MM.1S (cell line): ENCODE measurements around the gene MUC12.

Experiments used
- DNase-seq: peaks from one replicate; pipeline ENCODE4 v3.0.0-alpha.2; 2015
- H2AFZ ChIP-seq: fragments of 300-600 bp; sonication (generic); 2 replicates; pipeline ENCODE4 v1.6.0; 2016; ENCODE audit warnings: antibody characterized with exemption, low read length
- H3F3A ChIP-seq: fragments of 300-600 bp; sonication (generic); 2 replicates; pipeline ENCODE4 v1.6.1; 2016; ENCODE audit warnings: mild to moderate bottlenecking, antibody characterized with exemption, low read length, moderate library complexity, mixed read lengths; ENCODE audit not compliant: insufficient read depth
- H3K27ac ChIP-seq: fragments of 300-600 bp; sonication (generic); 2 replicates; pipeline ENCODE4 v1.5.1; 2016; ENCODE audit warnings: mild to moderate bottlenecking, low read length
- H3K27me3 ChIP-seq: fragments of 300-600 bp; sonication (generic); replicated peaks from 2 replicates; pipeline ENCODE4 v1.6.0; 2016; ENCODE audit warnings: low read length; ENCODE audit not compliant: insufficient read depth
- H3K36me3 ChIP-seq: fragments of 300-600 bp; sonication (generic); replicated peaks from 2 replicates; pipeline ENCODE4 v1.6.1; 2016; ENCODE audit warnings: mild to moderate bottlenecking, low read length, mixed read lengths; ENCODE audit not compliant: insufficient read depth
- H3K4me1 ChIP-seq: fragments of 300-600 bp; sonication (generic); 2 replicates; pipeline ENCODE4 v1.6.1; 2016; ENCODE audit warnings: low read length, mixed read lengths
- H3K4me2 ChIP-seq: fragments of 300-600 bp; sonication (generic); 2 replicates; pipeline ENCODE4 v1.6.0; 2016; ENCODE audit warnings: low read depth, low read length
- H3K4me3 ChIP-seq: fragments of 300-600 bp; sonication (generic); 2 replicates; pipeline ENCODE4 v1.5.1; 2016; ENCODE audit warnings: low read length, mixed read lengths
- H3K79me2 ChIP-seq: fragments of 300-600 bp; sonication (generic); 2 replicates; pipeline ENCODE4 v1.6.1; 2016; ENCODE audit warnings: mixed run types, low read length, mixed read lengths
- H3K9ac ChIP-seq: fragments of 300-600 bp; sonication (generic); 2 replicates; pipeline ENCODE4 v1.6.1; 2016; ENCODE audit warnings: low read length, mixed read lengths
- H3K9me2 ChIP-seq: fragments of 300-600 bp; sonication (generic); replicated peaks from 2 replicates; pipeline ENCODE4 v1.6.1; 2016; ENCODE audit warnings: mild to moderate bottlenecking, low read length, mixed read lengths; ENCODE audit not compliant: insufficient read depth
- H3K9me3 ChIP-seq: fragments of 300-600 bp; sonication (generic); replicated peaks from 2 replicates; pipeline ENCODE4 v1.6.1; 2016; ENCODE audit warnings: mild to moderate bottlenecking, low read length, mixed read lengths; ENCODE audit not compliant: insufficient read depth
- H4K20me1 ChIP-seq: fragments of 300-600 bp; sonication (generic); 2 replicates; pipeline ENCODE4 v1.6.1; 2016; ENCODE audit warnings: mild to moderate bottlenecking, low read length, moderate library complexity, mixed read lengths; ENCODE audit not compliant: insufficient read depth
- EZH2 ChIP-seq: fragments of 300-600 bp; sonication (generic); optimal IDR thresholded peaks from 2 replicates; pipeline ENCODE3; 2017; ENCODE audit warnings: low read depth, mild to moderate bottlenecking, antibody characterized with exemption, low read length, mixed read lengths
- EZH2phosphoT487 ChIP-seq: fragments of 300-600 bp; sonication (generic); IDR thresholded peaks from 2 replicates; pipeline ENCODE4 v1.6.1; 2018; ENCODE audit warnings: antibody characterized with exemption, low read length
- TF ChIP-seq, protein P1 (sequence below): fragments of 300-600 bp; sonication (generic); IDR thresholded peaks from 2 replicates; pipeline ENCODE4 v1.5.1; 2016; ENCODE audit warnings: antibody characterized with exemption, low read length, mixed read lengths

Gene MUC12

GRCh38 chr7:100951888-100952560 is 17.3 kb upstream of the MUC12 start:
- H3K27ac ChIP-seq = no peak overlapping the region
- no peak overlapping the region for H3K4me3 ChIP-seq
- H3K27me3 ChIP-seq = peaks cover 77% of the 10 kb centered on the region
- no peaks in the 10 kb centered on the region for H3K4me1 ChIP-seq
- no peak overlapping the region for H3K9ac ChIP-seq
- H3K4me2 ChIP-seq = no peak overlapping the region
- H3K9me3 ChIP-seq = no peaks in the 10 kb centered on the region
- TF ChIP-seq EZH2 (no peak), EZH2phosphoT487 (no peak)
- TF ChIP-seq, protein P1, sequence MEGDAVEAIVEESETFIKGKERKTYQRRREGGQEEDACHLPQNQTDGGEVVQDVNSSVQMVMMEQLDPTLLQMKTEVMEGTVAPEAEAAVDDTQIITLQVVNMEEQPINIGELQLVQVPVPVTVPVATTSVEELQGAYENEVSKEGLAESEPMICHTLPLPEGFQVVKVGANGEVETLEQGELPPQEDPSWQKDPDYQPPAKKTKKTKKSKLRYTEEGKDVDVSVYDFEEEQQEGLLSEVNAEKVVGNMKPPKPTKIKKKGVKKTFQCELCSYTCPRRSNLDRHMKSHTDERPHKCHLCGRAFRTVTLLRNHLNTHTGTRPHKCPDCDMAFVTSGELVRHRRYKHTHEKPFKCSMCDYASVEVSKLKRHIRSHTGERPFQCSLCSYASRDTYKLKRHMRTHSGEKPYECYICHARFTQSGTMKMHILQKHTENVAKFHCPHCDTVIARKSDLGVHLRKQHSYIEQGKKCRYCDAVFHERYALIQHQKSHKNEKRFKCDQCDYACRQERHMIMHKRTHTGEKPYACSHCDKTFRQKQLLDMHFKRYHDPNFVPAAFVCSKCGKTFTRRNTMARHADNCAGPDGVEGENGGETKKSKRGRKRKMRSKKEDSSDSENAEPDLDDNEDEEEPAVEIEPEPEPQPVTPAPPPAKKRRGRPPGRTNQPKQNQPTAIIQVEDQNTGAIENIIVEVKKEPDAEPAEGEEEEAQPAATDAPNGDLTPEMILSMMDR = no peak
- H4K20me1 ChIP-seq = no peaks in the 10 kb centered on the region
- H3K36me3 ChIP-seq = no peaks in the 10 kb centered on the region
- no peak overlapping the region for H2AFZ ChIP-seq
- H3F3A ChIP-seq = no peaks in the 10 kb centered on the region
- DNase-seq = no peak
- H3K79me2 ChIP-seq = no peaks in the 10 kb centered on the region
- H3K9me2 ChIP-seq = no peaks in the 10 kb centered on the region

DNA sequence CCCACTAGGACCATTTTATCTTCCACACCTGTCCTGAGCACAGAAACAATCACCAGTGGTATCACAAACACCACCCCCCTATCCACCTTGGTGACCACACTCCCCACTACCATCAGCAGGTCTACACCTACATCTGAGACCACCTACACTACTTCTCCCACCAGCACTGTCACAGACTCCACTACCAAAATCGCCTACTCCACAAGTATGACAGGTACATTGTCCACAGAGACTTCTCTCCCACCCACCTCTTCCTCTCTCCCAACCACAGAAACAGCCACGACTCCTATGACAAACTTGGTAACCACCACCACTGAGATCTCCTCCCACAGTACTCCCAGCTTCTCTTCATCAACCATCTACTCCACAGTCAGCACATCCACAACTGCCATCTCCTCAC is 16.7 kb upstream of the MUC12 start:
- no peaks in the 10 kb centered on the region for H3K9me2 ChIP-seq
- H4K20me1 ChIP-seq = no peaks in the 10 kb centered on the region
- no peak overlapping the region for H2AFZ ChIP-seq
- no peak overlapping the region for H3K9ac ChIP-seq
- H3K4me3 ChIP-seq = no peak overlapping the region
- DNase-seq = no peak
- H3K4me2 ChIP-seq = no peak overlapping the region
- no peaks in the 10 kb centered on the region for H3K36me3 ChIP-seq
- no peaks in the 10 kb centered on the region for H3K4me1 ChIP-seq
- no peak overlapping the region for H3K27ac ChIP-seq
- no peak for TF ChIP-seq EZH2phosphoT487
- TF ChIP-seq, protein P1 = no peak
- TF ChIP-seq EZH2 = no peak
- H3K9me3 ChIP-seq = no peaks in the 10 kb centered on the region
- H3K79me2 ChIP-seq = no peaks in the 10 kb centered on the region
- H3K27me3 ChIP-seq = peaks cover 78% of the 10 kb centered on the region
- H3F3A ChIP-seq = no peaks in the 10 kb centered on the region

DNA sequence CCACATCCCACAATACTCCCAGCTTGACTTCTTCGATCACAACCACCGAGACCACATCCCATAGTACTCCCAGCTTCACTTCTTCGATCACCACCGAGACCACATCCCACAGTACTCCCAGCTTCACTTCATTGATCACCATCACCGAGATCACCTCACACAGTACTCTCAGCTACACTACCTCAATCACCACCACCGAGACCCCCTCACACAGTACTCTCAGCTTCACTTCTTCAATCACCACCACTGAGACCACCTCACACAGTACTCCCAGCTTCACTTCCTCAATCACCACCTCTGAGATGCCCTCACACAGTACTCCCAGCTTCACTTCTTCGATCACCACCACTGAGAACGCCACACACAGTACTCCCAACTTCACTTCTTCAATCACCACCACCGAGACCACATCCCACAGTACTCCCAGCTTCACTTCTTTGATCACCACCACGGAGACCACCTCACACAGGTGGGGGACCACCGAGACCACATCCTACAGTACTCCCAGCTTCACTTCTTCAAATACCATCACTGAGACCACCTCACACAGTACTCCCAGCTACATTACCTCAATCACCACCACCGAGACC is 11.4 kb upstream of the MUC12 start:
- peaks cover 74% of the 10 kb centered on the region for H3K27me3 ChIP-seq
- H3K79me2 ChIP-seq = no peaks in the 10 kb centered on the region
- no peak overlapping the region for H2AFZ ChIP-seq
- H3K4me3 ChIP-seq = no peak overlapping the region
- no peak overlapping the region for H3K9ac ChIP-seq
- H3K27ac ChIP-seq = no peak overlapping the region
- no peaks in the 10 kb centered on the region for H3F3A ChIP-seq
- TF ChIP-seq, protein P1 = no peak
- TF ChIP-seq EZH2 (no peak), EZH2phosphoT487 (no peak)
- no peaks in the 10 kb centered on the region for H3K4me1 ChIP-seq
- H3K9me3 ChIP-seq = no peaks in the 10 kb centered on the region
- H4K20me1 ChIP-seq = no peaks in the 10 kb centered on the region
- H3K36me3 ChIP-seq = no peaks in the 10 kb centered on the region
- no peak for DNase-seq
- H3K9me2 ChIP-seq = no peaks in the 10 kb centered on the region
- H3K4me2 ChIP-seq = no peak overlapping the region
